ENCODE results near the gene OR5D18. TPM values are rescaled to one million over a fixed set of nuclear protein-coding genes. Genes with fewer than 3 reads are reported as not detected.
"Not testable (repeated sequence)": the region's sequence is repeated elsewhere in the genome, so short reads cannot be mapped to it uniquely, and the experiment has no call there.

OR5D18 gene
- total RNA-seq, 2 donors from 2014 or later: not detected

GRCh38 chr11:55849037-55849436, 29.6 kb downstream of the OR5D18 start:
- H3K4me3 ChIP-seq: no peak overlapping the region
- H3K36me3 ChIP-seq: no peaks in the 10 kb centered on the region
- no peak overlapping the region for H3K27ac ChIP-seq
- no peaks in the 10 kb centered on the region for H3K27me3 ChIP-seq
- intact Hi-C loops (cut with DNase I): no loop called here
- TF ChIP-seq CTCF (IDR thresholded peaks at IDR 0.05): no peak
- no peaks in the 10 kb centered on the region for H3K4me1 ChIP-seq
- no peaks in the 10 kb centered on the region for H3K9me3 ChIP-seq
- no peak for DNase-seq
- H3K9ac ChIP-seq (ENCODE audit: low read depth in 2 of 2, low read length in 2 of 2): no peak overlapping the region

- no peaks in the 10 kb centered on the region for H3K27me3 ChIP-seq
- intact Hi-C loops (cut with DNase I): no loop called here
- no peak overlapping the region for H3K4me3 ChIP-seq
- H3K9me3 ChIP-seq: no peaks in the 10 kb centered on the region
- H3K27ac ChIP-seq: no peak overlapping the region
- no peaks in the 10 kb centered on the region for H3K36me3 ChIP-seq
- no peaks in the 10 kb centered on the region for H3K4me1 ChIP-seq
- no peak for DNase-seq
- TF ChIP-seq CTCF (IDR thresholded peaks at IDR 0.05): no peak
- H3K9ac ChIP-seq (ENCODE audit: low read depth in 2 of 2, low read length in 2 of 2): no peak overlapping the region
Measured at GRCh38 chr11:55852141-55852540, 32.7 kb downstream of the OR5D18 start.

GRCh38 chr11:55854704-55855103, 35.3 kb downstream of the OR5D18 start:
- intact Hi-C loops (cut with DNase I): no loop called here
- H3K4me3 ChIP-seq: no peak overlapping the region
- no peaks in the 10 kb centered on the region for H3K36me3 ChIP-seq
- TF ChIP-seq CTCF (IDR thresholded peaks at IDR 0.05): no peak
- no peak overlapping the region for H3K27ac ChIP-seq
- H3K27me3 ChIP-seq: no peaks in the 10 kb centered on the region
- no peak overlapping the region for H3K9ac ChIP-seq (ENCODE audit: low read depth in 2 of 2, low read length in 2 of 2)
- no peaks in the 10 kb centered on the region for H3K9me3 ChIP-seq
- DNase-seq: no peak
- H3K4me1 ChIP-seq: no peaks in the 10 kb centered on the region

- H3K9me3 ChIP-seq; H3K4me1 ChIP-seq; H3K27ac ChIP-seq; intact Hi-C loops (cut with DNase I); DNase-seq; H3K4me3 ChIP-seq; H3K27me3 ChIP-seq; H3K9ac ChIP-seq (ENCODE audit: low read depth in 2 of 2, low read length in 2 of 2); H3K36me3 ChIP-seq: not testable (repeated sequence)
Measured at GRCh38 chr11:55867354-55867753, 47.9 kb downstream of the OR5D18 start.

Other genes with a start within 250 kb of the OR5D18 start
- not detected for gene OR4C16, start 247.5 kb upstream of the OR5D18 start, total RNA-seq
- not detected for gene OR4C11, start 212.0 kb upstream of the OR5D18 start, total RNA-seq
- not detected for gene OR4P4, start 184.5 kb upstream of the OR5D18 start, total RNA-seq
- gene OR4S2, start 171.3 kb upstream of the OR5D18 start, total RNA-seq: not detected
- not detected for gene OR4C6, start 157.4 kb upstream of the OR5D18 start, total RNA-seq
- not detected for gene OR5D13, start 46.2 kb upstream of the OR5D18 start, total RNA-seq
- gene OR5D14, start 24.1 kb upstream of the OR5D18 start, total RNA-seq: not detected
- gene OR5L1, start 8.3 kb upstream of the OR5D18 start, total RNA-seq: not detected
- not detected for gene OR5L2, start 7.6 kb downstream of the OR5D18 start, total RNA-seq
- not detected for gene OR5D16, start 19.1 kb downstream of the OR5D18 start, total RNA-seq
- not detected for gene TRIM51, start 63.7 kb downstream of the OR5D18 start, total RNA-seq
- gene OR5W2, start 95.0 kb downstream of the OR5D18 start, total RNA-seq: not detected
- gene OR5I1, start 116.8 kb downstream of the OR5D18 start, total RNA-seq: not detected
- not detected for gene OR10AG1, start 150.3 kb downstream of the OR5D18 start, total RNA-seq
- gene OR5F1, start 175.0 kb downstream of the OR5D18 start, total RNA-seq: not detected
- gene OR5AS1, start 208.0 kb downstream of the OR5D18 start, total RNA-seq: not detected

All from colonic mucosa (tissue), 4 donors.